Measurements from ENCODE around the gene KRIT1.
"Not testable (repeated sequence)": the region's sequence is repeated elsewhere in the genome, so short reads cannot be mapped to it uniquely, and the experiment has no call there.

The KRIT1 gene

DNA sequence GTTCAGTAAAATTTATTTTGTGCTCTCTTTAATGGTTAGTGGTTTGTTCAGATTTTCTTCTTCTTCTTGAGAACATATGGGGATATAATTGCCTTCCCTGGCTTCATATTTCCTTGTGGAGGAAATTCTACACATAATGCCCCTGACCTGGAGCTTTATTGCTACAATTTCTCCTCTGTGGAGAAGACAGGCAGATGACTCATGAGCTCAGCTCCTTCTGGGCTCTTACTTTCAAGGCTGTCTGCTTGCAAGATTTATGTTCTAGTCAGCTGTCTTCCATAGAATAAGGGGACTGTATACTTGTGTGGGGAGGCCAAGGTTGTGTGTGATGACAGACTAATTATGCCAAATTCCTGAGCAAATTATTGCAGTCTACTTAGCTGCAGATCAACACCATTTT, 68.4 kb downstream of the KRIT1 start:
- TF ChIP-seq, protein P1, sequence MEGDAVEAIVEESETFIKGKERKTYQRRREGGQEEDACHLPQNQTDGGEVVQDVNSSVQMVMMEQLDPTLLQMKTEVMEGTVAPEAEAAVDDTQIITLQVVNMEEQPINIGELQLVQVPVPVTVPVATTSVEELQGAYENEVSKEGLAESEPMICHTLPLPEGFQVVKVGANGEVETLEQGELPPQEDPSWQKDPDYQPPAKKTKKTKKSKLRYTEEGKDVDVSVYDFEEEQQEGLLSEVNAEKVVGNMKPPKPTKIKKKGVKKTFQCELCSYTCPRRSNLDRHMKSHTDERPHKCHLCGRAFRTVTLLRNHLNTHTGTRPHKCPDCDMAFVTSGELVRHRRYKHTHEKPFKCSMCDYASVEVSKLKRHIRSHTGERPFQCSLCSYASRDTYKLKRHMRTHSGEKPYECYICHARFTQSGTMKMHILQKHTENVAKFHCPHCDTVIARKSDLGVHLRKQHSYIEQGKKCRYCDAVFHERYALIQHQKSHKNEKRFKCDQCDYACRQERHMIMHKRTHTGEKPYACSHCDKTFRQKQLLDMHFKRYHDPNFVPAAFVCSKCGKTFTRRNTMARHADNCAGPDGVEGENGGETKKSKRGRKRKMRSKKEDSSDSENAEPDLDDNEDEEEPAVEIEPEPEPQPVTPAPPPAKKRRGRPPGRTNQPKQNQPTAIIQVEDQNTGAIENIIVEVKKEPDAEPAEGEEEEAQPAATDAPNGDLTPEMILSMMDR (IDR thresholded peaks at IDR 0.05; ENCODE audit: extremely low read depth, missing control alignments), result no peak
- no peak for DNase-seq (ENCODE audit: low spot score)

DNA sequence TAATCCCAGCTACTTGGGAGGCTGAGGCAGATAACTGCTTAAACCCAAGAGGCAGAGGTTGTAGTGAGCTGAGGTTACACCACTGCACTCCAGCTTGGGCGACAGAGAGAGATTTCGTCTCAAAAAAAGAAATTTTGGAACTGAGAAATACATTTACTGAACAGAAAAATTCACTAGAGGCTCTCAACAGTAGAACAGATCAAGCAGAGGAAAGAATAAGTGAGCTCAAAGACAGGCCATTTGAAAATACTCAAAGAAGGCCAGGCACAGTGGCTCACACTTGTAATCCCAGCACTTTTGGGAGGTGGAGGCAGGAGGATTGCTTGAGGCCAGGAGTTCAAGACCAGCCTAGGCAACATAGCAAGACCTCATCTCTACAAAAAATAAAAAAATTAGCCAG, 76.2 kb downstream of the KRIT1 start:
- not testable (repeated sequence) for DNase-seq (ENCODE audit: low spot score)

DNA sequence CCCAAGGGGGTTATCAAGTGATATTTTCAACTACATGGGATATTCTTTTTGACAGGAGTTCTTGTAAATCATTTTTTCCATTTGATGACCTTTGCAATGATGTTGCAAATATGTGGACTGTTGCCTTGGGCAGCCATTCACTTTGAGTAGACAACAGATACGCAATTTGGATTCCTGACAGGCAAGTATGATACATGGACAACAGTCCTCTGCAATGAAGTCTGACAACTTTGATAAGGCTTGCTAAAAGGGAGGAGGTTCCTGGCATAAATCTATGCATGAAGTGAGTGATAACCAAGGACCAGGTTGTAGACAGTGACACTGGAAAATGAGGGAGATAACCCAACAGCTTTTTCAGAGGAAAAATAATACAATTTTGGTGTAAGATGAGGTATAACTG, 84.4 kb downstream of the KRIT1 start:
- no peak for DNase-seq (ENCODE audit: low spot score)
- TF ChIP-seq, protein P1 (IDR thresholded peaks at IDR 0.05; ENCODE audit: extremely low read depth, missing control alignments), result no peak

DNA sequence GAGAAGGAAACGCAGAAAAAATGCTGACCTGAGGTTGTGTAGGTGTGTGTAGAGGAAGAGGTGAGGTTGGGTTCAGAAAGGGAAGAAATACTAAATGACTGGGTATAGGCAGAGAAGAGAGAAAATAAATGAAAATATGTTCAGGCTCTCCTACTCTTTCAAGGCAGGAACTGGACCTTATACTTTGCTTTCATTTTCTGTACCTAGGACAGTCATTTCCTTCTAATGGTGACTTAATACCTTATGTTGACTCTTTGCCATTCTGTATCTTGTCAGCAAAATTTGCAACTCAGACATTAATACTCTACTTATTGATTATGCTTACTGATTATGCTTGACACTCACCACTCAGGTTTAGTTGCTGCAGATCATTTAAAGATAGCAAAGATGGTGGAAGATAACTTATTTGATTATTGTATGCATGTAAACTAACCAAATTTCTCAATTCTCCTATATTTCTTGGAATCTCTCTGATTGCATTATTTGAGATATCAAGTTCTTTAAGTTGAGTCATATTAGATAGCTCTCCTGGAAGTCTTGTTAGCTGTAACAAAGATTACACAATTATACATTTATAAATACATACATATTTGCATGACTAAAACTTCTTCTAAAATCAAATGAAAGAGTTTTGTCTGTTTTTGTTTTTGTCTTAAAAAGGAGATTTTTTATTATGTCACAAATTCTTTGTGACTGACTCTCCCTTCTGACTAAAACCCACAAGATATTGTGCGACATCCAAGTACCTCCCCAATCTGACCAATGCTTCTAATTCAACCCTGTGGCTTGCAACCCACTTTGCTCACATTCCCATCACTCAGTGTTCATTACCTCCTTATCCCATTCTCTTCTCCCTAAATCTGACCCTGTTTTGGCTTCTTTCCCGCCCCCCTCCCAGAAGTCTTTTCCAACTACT, 86.8 kb downstream of the KRIT1 start:
- TF ChIP-seq, protein P1 (IDR thresholded peaks at IDR 0.05; ENCODE audit: extremely low read depth, missing control alignments), result no peak
- peak; percentile 45 for DNase-seq (ENCODE audit: low spot score)

DNA sequence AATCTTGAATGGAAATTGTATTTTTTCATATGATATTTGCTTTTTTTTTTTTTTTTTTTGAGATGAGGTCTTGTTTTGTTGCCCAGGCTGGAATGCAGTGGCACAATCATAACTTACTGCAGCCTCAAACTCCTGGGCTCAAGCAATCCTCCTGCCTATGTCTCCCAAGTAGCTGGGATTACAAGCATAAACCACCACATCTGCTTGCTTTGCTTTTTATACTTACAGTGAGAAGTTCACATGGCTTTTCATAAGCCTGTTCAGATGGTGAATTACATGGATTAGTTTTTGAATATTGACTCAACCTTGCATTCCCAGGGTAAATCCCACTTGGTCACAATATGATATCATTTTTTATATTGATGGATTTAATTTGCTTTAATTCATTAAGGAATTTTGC, 88.7 kb downstream of the KRIT1 start:
- no peak for DNase-seq (ENCODE audit: low spot score)
- TF ChIP-seq, protein P1 (IDR thresholded peaks at IDR 0.05; ENCODE audit: extremely low read depth, missing control alignments), result no peak

DNA sequence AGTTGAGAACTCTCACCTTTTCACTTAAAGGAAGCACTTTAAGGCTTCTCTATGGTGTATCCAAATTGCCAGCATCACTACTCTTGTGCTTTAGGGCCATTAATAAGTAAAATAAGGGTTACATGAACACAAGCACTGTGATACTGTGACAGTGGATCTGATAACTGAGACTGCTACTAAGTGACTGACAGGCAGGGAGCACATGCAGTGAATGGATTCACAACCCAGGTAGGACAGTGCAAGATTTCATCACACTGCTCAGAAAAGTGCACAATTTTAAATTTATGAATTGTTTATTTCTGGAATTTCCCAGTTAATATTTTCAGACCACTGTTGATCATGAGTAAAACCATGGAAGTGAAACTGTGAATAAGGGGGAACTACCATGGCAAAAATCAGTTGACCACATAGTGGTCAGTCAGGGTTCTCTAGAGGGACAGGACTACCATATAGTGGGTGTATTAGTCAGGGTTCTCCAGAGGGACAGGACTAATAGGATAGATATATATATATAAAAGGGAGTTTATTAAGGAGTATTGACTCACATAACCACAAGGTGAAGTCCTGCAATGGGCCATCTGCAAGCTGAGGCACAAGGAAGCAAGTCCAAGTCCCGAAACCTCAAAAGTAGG, 90.5 kb downstream of the KRIT1 start:
- TF ChIP-seq, protein P1 (IDR thresholded peaks at IDR 0.05; ENCODE audit: extremely low read depth, missing control alignments), result no peak
- DNase-seq (ENCODE audit: low spot score), result no peak

DNA sequence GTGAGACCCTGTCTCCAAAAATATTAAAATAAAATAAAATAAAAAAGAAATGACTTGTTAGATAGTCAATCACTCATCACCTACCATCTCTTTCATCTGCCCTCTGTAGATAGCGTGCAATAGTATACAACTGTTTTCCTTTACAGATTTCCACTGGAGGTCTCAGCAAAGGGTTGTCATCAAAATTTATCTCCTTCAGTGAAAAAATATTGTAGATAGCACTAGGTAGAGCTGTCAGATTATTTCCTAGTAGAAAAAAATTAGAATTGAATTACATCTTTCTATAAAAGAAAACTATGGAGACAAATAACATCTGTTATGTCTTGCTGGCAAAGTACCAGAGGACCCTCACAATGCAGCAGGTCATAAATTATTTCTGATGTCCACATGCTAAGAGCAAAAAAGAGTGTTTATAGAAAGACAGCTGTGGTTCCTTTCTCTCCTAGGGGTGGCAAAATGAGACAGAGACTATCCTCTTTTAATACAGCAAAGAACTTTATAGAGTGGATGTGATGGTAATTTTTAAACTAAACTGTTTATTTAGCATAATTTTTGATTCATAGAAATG, 95.2 kb downstream of the KRIT1 start:
- DNase-seq (ENCODE audit: low spot score), result no peak
- TF ChIP-seq, protein P1 (IDR thresholded peaks at IDR 0.05; ENCODE audit: extremely low read depth, missing control alignments), result no peak
